Measurements from ENCODE around the gene PSMA2.

PSMA2 gene

DNA sequence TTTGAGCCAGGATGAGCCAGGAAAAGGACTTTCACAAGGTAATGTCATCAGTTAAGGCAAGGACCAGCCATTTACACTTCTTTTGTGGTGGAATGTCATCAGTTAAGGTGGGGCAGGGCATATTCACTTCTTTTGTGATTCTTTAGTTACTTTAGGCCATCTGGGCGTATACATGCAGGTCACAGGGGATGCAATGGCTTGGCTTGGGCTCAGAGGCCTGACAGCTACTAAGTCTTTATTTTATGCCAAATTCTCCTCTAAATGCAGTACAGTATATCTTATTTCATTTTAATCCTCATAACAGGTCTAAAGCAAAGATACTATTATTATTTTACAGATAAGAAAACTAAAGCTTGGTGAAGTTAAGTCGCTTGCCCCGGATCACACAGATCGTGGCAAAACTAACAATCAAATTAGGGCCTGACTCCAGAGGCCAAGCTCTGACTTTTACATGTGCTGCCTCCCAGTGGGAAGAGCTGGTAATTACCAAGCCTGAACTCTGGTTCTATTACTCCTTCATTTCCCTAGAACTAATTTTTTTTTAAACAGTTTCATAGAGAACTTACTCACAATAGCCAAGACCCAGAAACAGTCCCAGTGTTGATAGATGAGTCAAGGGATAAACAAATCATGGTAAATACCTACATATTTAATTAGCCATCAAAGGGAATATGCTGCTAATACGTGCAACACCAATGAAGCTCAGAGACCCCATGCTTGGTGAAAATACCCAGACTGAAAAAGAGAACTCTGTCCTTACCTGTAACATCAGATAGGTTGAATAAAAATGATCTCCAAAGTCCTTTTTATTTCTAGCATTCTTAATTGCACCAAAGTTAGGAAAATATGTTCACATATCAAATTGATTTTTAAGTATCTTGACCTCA is 55.5 kb downstream of the PSMA2 start:
- H3K27ac ChIP-seq (ENCODE audit: low read depth, low read length) = no peak overlapping the region
- H3K9me3 ChIP-seq (ENCODE audit: control insufficient read depth, insufficient read depth, low read length) = no peaks in the 10 kb centered on the region
- H3K27me3 ChIP-seq (ENCODE audit: control insufficient read depth, insufficient read depth, low read length) = no peaks in the 10 kb centered on the region
- no peak overlapping the region for H3K9ac ChIP-seq (ENCODE audit: low read depth, low read length)
- H3K4me1 ChIP-seq (ENCODE audit: control insufficient read depth, insufficient read depth, low read length) = peaks cover 18% of the 10 kb centered on the region
- no peaks in the 10 kb centered on the region for H3K36me3 ChIP-seq (ENCODE audit: control insufficient read depth, insufficient read depth, low read length)
- H3K4me3 ChIP-seq (ENCODE audit: low read depth, low read length) = no peak overlapping the region

DNA sequence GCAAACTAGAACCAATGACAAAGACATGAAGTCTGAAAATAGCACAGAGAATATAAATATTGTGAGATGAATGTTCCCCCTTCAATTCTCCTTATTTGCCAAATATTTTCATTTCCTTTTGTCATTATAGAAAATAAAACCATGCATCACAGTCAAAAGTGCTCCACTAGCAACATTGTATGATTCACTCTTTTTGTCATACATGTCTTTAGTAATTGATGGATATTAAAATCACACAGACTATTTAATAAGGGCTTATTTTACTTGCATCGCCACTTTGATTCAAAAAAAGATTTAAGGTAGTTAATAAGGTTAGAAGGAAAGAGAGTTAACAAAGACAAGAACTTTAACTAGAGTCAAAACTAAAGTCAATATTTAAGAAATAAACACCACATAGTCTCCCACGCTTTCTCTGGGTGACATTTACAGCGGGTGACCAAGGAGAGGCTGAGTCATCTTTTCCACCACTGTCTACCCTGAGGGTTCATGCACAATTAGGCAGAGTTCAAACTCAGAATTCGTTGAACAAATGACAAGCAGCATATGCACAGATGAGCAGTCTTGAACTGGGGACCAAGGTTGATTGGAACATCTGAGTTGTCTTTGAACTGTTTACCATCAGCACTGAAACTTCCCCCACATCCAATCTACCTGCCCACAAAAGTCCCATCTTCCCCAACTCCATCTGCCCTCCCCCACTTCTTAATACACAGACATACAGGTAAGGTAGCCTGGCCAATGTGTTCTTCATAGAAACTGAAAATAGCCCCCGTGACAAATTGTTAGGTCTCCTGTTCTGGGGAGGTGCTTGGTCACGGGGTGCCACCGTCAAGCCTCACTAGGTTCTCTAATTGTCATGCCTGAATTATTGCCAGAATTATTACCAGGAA is 62.6 kb downstream of the PSMA2 start:
- Histone ChIP-seq H3K27me3 (ENCODE audit: control insufficient read depth, insufficient read depth, low read length) (no peaks in the 10 kb centered on the region), H3K27ac (ENCODE audit: low read depth, low read length) (no peak overlapping the region), H3K36me3 (ENCODE audit: control insufficient read depth, insufficient read depth, low read length) (no peaks in the 10 kb centered on the region), H3K4me1 (ENCODE audit: control insufficient read depth, insufficient read depth, low read length) (0 out of 2 replicates have a peak, but pooled peaks cover 8% of the 10 kb centered on the region), H3K9me3 (ENCODE audit: control insufficient read depth, insufficient read depth, low read length) (peaks cover 37% of the 10 kb centered on the region), H3K4me3 (ENCODE audit: low read depth, low read length) (no peak overlapping the region; the same call in 1 of the 2 replicates), H3K9ac (ENCODE audit: low read depth, low read length) (no peak overlapping the region)

DNA sequence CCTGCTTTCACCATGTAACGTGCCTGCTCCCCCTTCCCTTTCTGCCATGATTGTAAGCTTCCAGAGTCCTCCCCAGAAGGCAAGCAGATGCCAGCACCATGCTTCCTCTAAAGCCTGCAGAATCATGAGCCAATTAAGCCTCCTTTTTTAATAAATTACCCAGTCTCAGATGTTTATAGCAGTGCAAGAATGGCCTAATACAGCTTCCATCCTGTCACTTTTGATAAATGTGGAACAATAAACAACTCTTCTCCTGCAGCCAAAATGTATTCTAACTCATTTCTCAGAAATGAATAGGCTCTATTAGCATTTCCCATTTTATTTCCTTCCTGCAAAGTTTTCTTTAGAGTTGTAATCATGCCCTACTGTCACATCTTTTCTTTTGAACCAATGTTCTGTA is 63.5 kb downstream of the PSMA2 start:
- Histone ChIP-seq H3K9ac (ENCODE audit: low read depth, low read length) (no peak overlapping the region), H3K36me3 (ENCODE audit: control insufficient read depth, insufficient read depth, low read length) (no peaks in the 10 kb centered on the region), H3K27ac (ENCODE audit: low read depth, low read length) (no peak overlapping the region), H3K9me3 (ENCODE audit: control insufficient read depth, insufficient read depth, low read length) (peaks cover 44% of the 10 kb centered on the region), H3K4me1 (ENCODE audit: control insufficient read depth, insufficient read depth, low read length) (0 out of 2 replicates have a peak, but pooled peaks cover 8% of the 10 kb centered on the region), H3K27me3 (ENCODE audit: control insufficient read depth, insufficient read depth, low read length) (no peaks in the 10 kb centered on the region), H3K4me3 (ENCODE audit: low read depth, low read length) (no peak overlapping the region)
